ENCODE data around the gene PLEKHB2.
"Not testable (repeated sequence)": the region's sequence is repeated elsewhere in the genome, so short reads cannot be mapped to it uniquely, and the experiment has no call there.

The PLEKHB2 gene

GRCh38 chr2:131076707-131077106 is 28.4 kb upstream of the PLEKHB2 start:
- no peak overlapping the region for H3K9ac ChIP-seq (ENCODE audit: low read length)
- H3K4me2 ChIP-seq (ENCODE audit: low read length, poor library complexity, severe bottlenecking) = no peak overlapping the region
- H3K4ac ChIP-seq (ENCODE audit: low read depth in 1 of 2, low read length in 2 of 2) = no peak overlapping the region
- H2BK5ac ChIP-seq (ENCODE audit: low read depth, low read length, poor library complexity, severe bottlenecking) = no peak overlapping the region
- H2AK5ac ChIP-seq (ENCODE audit: low read length, severe bottlenecking) = no peak overlapping the region
- no peaks in the 10 kb centered on the region for H3K9me3 ChIP-seq (ENCODE audit: control insufficient read depth, low read length)
- H4K8ac ChIP-seq (ENCODE audit: low read length) = no peak overlapping the region
- H3K23ac ChIP-seq (ENCODE audit: low read length in 2 of 2) = no peak overlapping the region
- peak; percentile 88 for DNase-seq
- no peak overlapping the region for H3K14ac ChIP-seq (ENCODE audit: low read length in 2 of 2)
- H4K91ac ChIP-seq (ENCODE audit: low read length) = no peak overlapping the region
- no peaks in the 10 kb centered on the region for H3K27me3 ChIP-seq (ENCODE audit: control insufficient read depth in 1 of 2, insufficient read depth in 1 of 2, low read length in 2 of 2)
- H3K4me3 ChIP-seq (ENCODE audit: insufficient read depth in 1 of 2, low read depth in 1 of 2, low read length in 2 of 2) = no peak overlapping the region
- H2BK12ac ChIP-seq (ENCODE audit: low read length in 2 of 2) = no peak overlapping the region
- 39% methylated on average over 5 of the region's 5 CpGs for WGBS
- no peak overlapping the region for H2AFZ ChIP-seq (ENCODE audit: low read depth, low read length)
- H2BK120ac ChIP-seq (ENCODE audit: low read depth, low read length) = no peak overlapping the region
- H3K79me1 ChIP-seq (replicated peaks; ENCODE audit: low read length, poor library complexity, severe bottlenecking) = peaks cover 19% of the 10 kb centered on the region
- H3K36me3 ChIP-seq (ENCODE audit: control insufficient read depth in 1 of 2, insufficient read depth in 2 of 2, low read depth in 1 of 2, low read length in 2 of 2) = peaks cover 62 to 83% of the 10 kb centered on the region in 2 experiments
- no peak overlapping the region for H3K27ac ChIP-seq (ENCODE audit: low read length, poor library complexity, severe bottlenecking)
- no peak overlapping the region for H2BK15ac ChIP-seq (ENCODE audit: low read depth, poor library complexity, severe bottlenecking)
- peaks cover 2% of the 10 kb centered on the region for H3K4me1 ChIP-seq (ENCODE audit: control insufficient read depth, insufficient read depth, low read depth, low read length)
- H3K18ac ChIP-seq (ENCODE audit: low read depth in 1 of 2, low read length in 2 of 2) = no peak overlapping the region

- H2BK15ac ChIP-seq (ENCODE audit: low read depth, poor library complexity, severe bottlenecking) = peak overlapping the region; percentile 39
- H3K4me3 ChIP-seq (ENCODE audit: insufficient read depth in 1 of 2, low read depth in 1 of 2, low read length in 2 of 2) = no peak overlapping the region
- peaks cover 61 to 85% of the 10 kb centered on the region in 2 experiments for H3K36me3 ChIP-seq (ENCODE audit: control insufficient read depth in 1 of 2, insufficient read depth in 2 of 2, low read depth in 1 of 2, low read length in 2 of 2)
- no peaks in the 10 kb centered on the region for H3K9me3 ChIP-seq (ENCODE audit: control insufficient read depth, low read length)
- H2BK5ac ChIP-seq (ENCODE audit: low read depth, low read length, poor library complexity, severe bottlenecking) = no peak overlapping the region
- H3K27me3 ChIP-seq (ENCODE audit: control insufficient read depth in 1 of 2, insufficient read depth in 1 of 2, low read length in 2 of 2) = no peaks in the 10 kb centered on the region
- H3K23ac ChIP-seq (ENCODE audit: low read length in 2 of 2) = peak overlapping the region in 1 of 2 experiments; percentile 23
- no peak for DNase-seq
- peak overlapping the region in 1 of 2 experiments; percentile 87 for H3K18ac ChIP-seq (ENCODE audit: low read depth in 1 of 2, low read length in 2 of 2)
- WGBS = 90% methylated on average over 10 of the region's 11 CpGs
- H2AK5ac ChIP-seq (ENCODE audit: low read length, severe bottlenecking) = no peak overlapping the region
- H3K14ac ChIP-seq (ENCODE audit: low read length in 2 of 2) = peak overlapping the region in 1 of 2 experiments; percentile 92
- no peak overlapping the region for H3K27ac ChIP-seq (ENCODE audit: low read length, poor library complexity, severe bottlenecking)
- H3K9ac ChIP-seq (ENCODE audit: low read length) = no peak overlapping the region
- peaks cover 17% of the 10 kb centered on the region for H3K79me1 ChIP-seq (replicated peaks; ENCODE audit: low read length, poor library complexity, severe bottlenecking)
- H2BK120ac ChIP-seq (ENCODE audit: low read depth, low read length) = no peak overlapping the region
- peaks cover 2% of the 10 kb centered on the region for H3K4me1 ChIP-seq (ENCODE audit: control insufficient read depth, insufficient read depth, low read depth, low read length)
- H4K91ac ChIP-seq (ENCODE audit: low read length) = peak overlapping the region; percentile 19
- peak overlapping the region; percentile 3 for H4K8ac ChIP-seq (ENCODE audit: low read length)
- H3K4me2 ChIP-seq (ENCODE audit: low read length, poor library complexity, severe bottlenecking) = no peak overlapping the region
- H2BK12ac ChIP-seq (ENCODE audit: low read length in 2 of 2) = no peak overlapping the region
- H3K4ac ChIP-seq (ENCODE audit: low read depth in 1 of 2, low read length in 2 of 2) = peak overlapping the region in 1 of 2 experiments; percentile 68
- H2AFZ ChIP-seq (ENCODE audit: low read depth, low read length) = no peak overlapping the region
These were observed 27.8 kb upstream of the PLEKHB2 start for GRCh38 chr2:131077182-131077846.

- Histone ChIP-seq H2BK5ac (ENCODE audit: low read depth, low read length, poor library complexity, severe bottlenecking) (no peak overlapping the region), H2BK15ac (ENCODE audit: low read depth, poor library complexity, severe bottlenecking) (no peak overlapping the region), H3K36me3 (ENCODE audit: control insufficient read depth in 1 of 2, insufficient read depth in 2 of 2, low read depth in 1 of 2, low read length in 2 of 2) (peaks cover 60 to 83% of the 10 kb centered on the region in 2 experiments), H3K4me3 (ENCODE audit: insufficient read depth in 1 of 2, low read depth in 1 of 2, low read length in 2 of 2) (no peak overlapping the region), H3K4ac (ENCODE audit: low read depth in 1 of 2, low read length in 2 of 2) (no peak overlapping the region), H2AFZ (ENCODE audit: low read depth, low read length) (no peak overlapping the region), H3K4me1 (ENCODE audit: control insufficient read depth, insufficient read depth, low read depth, low read length) (peaks cover 2% of the 10 kb centered on the region), H3K27ac (ENCODE audit: low read length, poor library complexity, severe bottlenecking) (no peak overlapping the region), H4K8ac (ENCODE audit: low read length) (no peak overlapping the region), H3K4me2 (ENCODE audit: low read length, poor library complexity, severe bottlenecking) (no peak overlapping the region), H3K23ac (ENCODE audit: low read length in 2 of 2) (no peak overlapping the region), H3K18ac (ENCODE audit: low read depth in 1 of 2, low read length in 2 of 2) (no peak overlapping the region), H3K27me3 (ENCODE audit: control insufficient read depth in 1 of 2, insufficient read depth in 1 of 2, low read length in 2 of 2) (no peaks in the 10 kb centered on the region), H3K9me3 (ENCODE audit: control insufficient read depth, low read length) (no peaks in the 10 kb centered on the region), H2BK12ac (ENCODE audit: low read length in 2 of 2) (no peak overlapping the region), H4K91ac (ENCODE audit: low read length) (no peak overlapping the region), H3K9ac (ENCODE audit: low read length) (no peak overlapping the region), H2AK5ac (ENCODE audit: low read length, severe bottlenecking) (no peak overlapping the region), H3K14ac (ENCODE audit: low read length in 2 of 2) (no peak overlapping the region), H2BK120ac (ENCODE audit: low read depth, low read length) (no peak overlapping the region), H3K79me1 (replicated peaks; ENCODE audit: low read length, poor library complexity, severe bottlenecking) (peaks cover 17% of the 10 kb centered on the region)
- 96% methylated on average over 3 of the region's 3 CpGs for WGBS
- no peak for DNase-seq
These were observed 27.2 kb upstream of the PLEKHB2 start for GRCh38 chr2:131077966-131078365.

GRCh38 chr2:131079931-131080330 is 25.2 kb upstream of the PLEKHB2 start:
- H3K23ac ChIP-seq (ENCODE audit: low read length in 2 of 2); H3K4me2 ChIP-seq (ENCODE audit: low read length, poor library complexity, severe bottlenecking); H2BK5ac ChIP-seq (ENCODE audit: low read depth, low read length, poor library complexity, severe bottlenecking); H3K18ac ChIP-seq (ENCODE audit: low read depth in 1 of 2, low read length in 2 of 2); H2BK12ac ChIP-seq (ENCODE audit: low read length in 2 of 2); H3K9ac ChIP-seq (ENCODE audit: low read length); DNase-seq; H4K91ac ChIP-seq (ENCODE audit: low read length); H2BK120ac ChIP-seq (ENCODE audit: low read depth, low read length); H4K8ac ChIP-seq (ENCODE audit: low read length); H3K9me3 ChIP-seq (ENCODE audit: control insufficient read depth, low read length); H3K4me3 ChIP-seq (ENCODE audit: insufficient read depth in 1 of 2, low read depth in 1 of 2, low read length in 2 of 2); H2AFZ ChIP-seq (ENCODE audit: low read depth, low read length); H3K27ac ChIP-seq (ENCODE audit: low read length, poor library complexity, severe bottlenecking); H3K4ac ChIP-seq (ENCODE audit: low read depth in 1 of 2, low read length in 2 of 2); H2AK5ac ChIP-seq (ENCODE audit: low read length, severe bottlenecking); H3K14ac ChIP-seq (ENCODE audit: low read length in 2 of 2); H2BK15ac ChIP-seq (ENCODE audit: low read depth, poor library complexity, severe bottlenecking); H3K27me3 ChIP-seq (ENCODE audit: control insufficient read depth in 1 of 2, insufficient read depth in 1 of 2, low read length in 2 of 2); H3K4me1 ChIP-seq (ENCODE audit: control insufficient read depth, insufficient read depth, low read depth, low read length): not testable (repeated sequence)
- peaks cover 58 to 73% of the 10 kb centered on the region in 2 experiments for H3K36me3 ChIP-seq (ENCODE audit: control insufficient read depth in 1 of 2, insufficient read depth in 2 of 2, low read depth in 1 of 2, low read length in 2 of 2)
- WGBS = 97% methylated on average over 6 of the region's 6 CpGs
- H3K79me1 ChIP-seq (replicated peaks; ENCODE audit: low read length, poor library complexity, severe bottlenecking) = peaks cover 14% of the 10 kb centered on the region

Data from mesenchymal stem cell (in vitro differentiated cells and primary cell).